ENCODE results near the gene FAM47E.

Gene FAM47E

DNA sequence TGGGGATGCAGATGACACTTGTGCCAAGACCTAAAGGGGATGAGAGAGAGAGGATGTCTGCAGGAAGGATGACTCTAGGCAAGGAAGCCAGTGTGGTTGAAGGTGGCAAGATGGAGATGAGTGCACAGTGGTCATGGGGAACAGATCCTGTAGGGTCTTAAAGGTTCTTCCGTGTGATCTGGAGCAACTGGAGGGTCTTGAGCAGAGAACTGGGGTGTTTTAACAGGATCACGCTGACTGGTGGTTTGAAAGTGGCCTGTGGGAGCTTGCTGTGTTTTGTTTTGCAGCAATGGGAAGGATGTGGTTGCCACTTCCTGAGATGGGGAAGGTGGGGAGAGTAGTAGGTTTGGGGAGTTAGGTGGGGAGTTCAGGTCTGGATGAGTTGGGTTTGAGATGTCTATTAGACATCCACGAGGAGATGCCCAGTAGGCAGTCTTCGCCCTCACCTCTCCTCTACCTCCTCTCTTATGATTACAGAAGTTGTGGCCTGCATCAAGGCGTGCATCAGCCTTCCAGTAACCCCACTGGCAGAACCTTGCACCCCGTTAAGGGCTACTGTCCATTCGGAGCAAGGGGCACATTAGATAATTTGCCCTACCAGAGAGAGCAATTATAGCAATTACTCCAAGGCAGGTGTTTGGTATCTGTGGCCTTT, 53.6 kb downstream of the FAM47E start:
- DNase-seq = no peak

DNA sequence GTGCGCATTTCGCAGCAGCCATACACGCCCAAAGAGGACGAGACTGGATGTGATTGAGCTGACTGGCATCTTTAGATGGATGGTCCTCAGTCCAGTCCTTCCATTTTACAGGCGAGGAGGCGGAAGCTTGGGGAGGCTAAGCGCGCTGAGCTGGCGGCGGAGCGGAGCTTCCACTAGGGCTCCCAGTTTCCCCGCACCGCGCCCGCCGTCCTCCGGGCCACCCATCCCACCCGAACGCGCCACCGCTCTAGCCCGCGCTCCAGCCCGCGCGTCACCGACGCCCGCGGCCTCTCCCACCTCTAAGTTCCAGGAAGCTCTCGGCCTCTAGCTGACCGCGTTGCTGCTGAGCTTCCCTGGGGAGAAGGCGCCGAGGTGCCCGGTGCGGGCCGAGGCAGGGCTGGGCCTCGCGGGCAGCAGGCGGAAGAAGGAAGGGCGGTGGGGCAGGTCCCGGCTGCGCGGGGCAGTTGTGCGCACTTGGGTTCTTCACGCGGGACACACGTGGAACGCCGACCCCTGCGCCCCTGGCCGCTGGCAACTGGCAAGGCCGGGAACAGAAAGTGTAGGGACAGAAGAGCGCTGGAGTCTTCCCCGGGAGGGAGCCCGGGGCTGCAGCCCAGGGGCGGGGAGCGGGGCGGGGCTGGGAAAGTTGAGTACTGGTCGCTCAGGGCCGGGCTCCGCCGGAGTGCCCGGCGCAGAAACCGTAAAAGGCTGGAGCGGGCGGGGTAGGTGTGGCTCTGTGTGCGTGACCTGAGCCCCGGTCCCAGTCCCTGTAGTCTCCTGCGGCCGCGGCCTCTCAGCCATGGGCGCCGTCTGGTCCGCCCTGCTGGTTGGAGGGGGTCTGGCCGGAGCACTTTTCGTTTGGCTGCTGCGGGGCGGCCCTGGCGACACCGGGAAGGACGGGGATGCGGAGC, 54.7 kb downstream of the FAM47E start, which contains the start of gene STBD1:
Gene STBD1 (plus strand): TSS at position 763 of the 911 bp plus-strand sequence. CDS start 37 bp downstream, at position 800.
- peak in 1 of 2 donors; percentile 63 for DNase-seq

DNA sequence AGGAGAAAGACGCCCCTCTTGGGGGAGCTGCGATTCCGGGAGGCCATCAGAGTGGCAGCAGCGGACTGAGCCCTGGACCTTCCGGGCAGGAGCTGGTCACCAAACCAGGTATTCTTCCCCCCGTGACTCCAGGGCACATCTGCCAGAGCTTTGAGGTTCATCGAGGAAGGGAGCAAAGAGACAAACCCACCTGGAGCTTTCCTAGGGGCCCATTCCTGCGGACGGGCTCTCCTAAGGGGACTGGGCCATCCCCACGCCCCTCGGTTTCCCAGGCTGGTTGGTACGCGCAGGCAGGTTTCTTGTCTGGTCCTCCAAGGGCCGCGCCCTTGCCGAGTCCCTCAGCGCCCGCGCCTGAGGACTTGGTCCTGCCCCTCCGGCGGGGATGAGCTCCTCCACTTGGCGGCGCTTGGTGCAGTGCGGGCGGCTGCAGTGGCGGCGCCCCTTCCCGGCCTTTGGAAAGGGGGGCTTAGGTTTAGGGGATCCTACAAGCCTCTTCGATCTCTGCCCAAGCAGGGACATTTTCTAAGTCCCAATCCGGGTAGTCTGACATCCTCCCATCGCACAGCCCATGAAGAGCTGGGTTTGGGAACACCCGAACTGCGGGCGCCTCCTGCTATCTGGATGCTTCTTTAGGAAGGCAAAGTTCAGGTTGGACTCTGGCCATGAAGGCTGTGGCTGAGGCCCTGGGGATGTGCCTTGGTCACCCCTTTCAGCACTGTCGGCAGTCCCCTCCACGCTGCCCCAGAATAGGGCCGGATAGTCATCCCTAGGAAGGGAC, 55.5 kb downstream of the FAM47E start:
- peak in 1 of 2 donors; percentile 19 for DNase-seq

DNA sequence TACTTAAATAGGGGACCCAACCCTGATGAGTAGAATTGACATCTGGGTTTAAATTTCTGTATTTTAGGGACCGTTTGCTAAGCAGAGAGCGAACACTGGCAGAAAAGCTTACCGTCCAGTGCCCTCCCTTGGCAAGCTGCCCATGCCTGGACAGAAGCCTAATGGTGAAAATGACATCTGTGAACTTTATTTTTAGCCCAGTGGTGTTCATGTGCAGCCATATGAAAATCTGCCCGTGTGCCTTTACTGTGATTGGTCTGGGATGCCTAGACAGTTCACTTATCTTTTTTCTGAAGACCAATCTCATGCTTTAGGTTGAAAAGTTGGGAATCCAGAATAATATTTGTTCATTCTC, 56.1 kb downstream of the FAM47E start:
- DNase-seq = no peak

DNA sequence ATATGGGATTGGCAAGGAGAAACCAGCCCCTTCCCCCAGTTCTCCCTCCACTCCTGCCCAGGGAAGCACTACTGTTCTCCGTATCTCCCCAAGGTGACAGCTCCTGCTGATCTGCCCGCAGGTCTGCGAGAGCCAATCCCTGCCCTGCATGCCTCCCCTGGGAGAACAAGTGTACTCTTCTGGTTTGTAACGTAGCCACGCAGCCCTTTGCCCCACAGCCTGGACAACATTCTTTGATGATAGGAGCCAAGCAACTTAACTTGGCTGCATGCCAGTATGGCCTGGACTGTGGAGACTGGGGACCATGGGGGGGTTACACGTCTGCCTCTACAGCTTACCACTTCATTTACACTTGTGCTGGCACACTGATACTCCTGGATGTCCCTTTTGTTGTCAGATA, 57.0 kb downstream of the FAM47E start:
- DNase-seq = no peak

DNA sequence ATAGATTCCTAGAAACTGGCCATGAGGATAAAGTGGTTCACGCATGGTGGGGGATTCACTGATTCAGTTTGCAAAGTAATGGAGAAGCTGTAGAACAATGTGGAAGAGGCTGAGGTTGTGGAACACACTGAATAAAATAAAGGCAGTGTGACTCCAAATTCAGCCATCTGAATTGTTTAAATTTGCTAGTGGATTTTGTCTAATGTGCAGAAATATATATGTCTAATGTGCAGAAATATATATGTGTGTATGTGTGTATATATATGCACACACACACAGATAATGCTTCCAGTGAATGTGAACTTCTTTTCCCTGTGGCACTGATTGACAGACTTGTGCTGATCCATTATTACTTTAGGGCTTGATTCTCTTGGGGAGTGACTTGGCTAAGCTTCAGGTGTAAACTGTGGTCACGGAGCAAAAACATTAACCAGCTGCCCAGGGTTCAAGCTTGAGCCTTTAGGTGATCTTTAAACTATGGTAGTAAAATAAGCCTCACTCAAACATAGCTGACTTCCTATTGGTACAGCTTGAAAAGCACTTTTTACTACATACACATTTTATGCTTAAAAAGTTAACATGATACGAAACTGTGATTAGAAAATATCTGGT, 58.5 kb downstream of the FAM47E start:
- no peak for DNase-seq

DNA sequence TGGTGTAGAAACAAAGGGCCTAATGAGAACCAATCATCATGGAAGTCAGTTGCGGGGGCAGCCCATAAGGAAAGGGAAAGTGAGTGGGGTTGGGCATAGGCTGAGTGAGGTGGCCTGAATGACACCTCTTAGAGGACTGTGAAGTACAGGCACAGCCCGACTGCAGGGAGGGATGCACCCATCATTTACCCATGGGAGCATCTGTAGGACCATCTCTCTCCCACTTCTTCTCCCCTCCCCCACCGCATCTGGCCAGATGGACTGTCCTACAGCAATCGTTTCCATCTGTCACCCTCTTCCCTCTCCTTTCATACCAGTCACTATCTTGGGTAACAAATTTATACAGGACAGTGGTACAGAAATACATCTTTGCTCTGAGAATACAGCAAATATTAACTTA, 59.2 kb downstream of the FAM47E start:
- no peak for DNase-seq

DNA sequence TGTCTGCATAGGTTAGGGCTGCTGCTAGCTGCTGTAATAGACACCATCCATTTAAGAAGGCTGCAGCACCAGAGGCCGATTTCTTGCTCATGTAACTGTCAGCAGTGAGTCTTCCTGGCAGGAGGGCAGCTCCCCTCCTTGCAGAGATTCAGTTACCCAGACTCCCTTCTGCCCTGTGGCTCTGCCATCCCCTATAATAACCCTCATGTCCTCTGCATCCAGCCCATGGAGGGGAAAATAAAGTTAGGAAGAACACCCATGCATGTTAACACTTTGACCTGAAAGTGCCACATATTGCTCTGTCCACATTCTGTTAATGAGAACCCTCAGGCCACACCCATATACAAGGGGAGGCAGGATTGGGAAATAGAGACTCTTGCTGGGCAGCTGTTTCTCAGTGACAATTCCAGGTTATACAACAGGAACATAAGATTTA, 60.4 kb downstream of the FAM47E start:
- no peak for DNase-seq

DNA sequence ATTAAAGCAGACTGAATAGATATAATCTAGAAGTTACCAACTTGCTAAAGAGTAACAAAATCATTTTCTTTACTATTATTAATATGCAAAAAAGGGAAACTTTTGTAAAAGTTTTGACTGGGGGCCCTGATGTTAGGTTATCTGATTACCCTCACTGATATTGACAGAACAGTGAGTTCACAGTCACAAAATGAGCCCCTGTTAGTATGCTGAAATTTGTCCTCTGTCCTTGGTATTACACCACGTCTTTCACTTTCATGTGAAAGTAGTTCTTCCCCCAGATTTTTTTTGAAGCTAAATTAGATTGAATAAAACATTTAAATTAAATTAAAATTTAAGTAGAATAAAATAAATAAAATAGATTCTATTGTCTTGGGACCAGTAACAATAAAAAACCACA, 60.9 kb downstream of the FAM47E start:
- no peak for DNase-seq

DNA sequence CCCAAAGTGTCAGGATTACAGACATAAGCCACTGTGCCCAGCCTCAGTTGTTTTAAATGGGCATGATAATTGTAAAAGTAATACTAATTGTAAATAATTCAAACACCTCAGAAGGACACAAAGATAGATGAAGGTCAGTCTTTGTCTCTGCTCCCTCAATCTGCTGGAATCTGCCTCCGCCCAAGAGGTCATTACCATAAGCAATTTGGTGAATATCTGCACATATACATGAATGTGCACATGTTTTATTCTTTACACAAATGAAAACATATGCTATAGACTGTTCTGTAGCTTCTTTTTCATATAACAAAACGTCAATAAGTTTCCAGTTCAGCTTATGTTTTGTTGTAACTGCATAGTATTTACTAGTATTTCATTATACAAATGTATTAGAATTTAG, 62.0 kb downstream of the FAM47E start:
- DNase-seq = no peak

DNA sequence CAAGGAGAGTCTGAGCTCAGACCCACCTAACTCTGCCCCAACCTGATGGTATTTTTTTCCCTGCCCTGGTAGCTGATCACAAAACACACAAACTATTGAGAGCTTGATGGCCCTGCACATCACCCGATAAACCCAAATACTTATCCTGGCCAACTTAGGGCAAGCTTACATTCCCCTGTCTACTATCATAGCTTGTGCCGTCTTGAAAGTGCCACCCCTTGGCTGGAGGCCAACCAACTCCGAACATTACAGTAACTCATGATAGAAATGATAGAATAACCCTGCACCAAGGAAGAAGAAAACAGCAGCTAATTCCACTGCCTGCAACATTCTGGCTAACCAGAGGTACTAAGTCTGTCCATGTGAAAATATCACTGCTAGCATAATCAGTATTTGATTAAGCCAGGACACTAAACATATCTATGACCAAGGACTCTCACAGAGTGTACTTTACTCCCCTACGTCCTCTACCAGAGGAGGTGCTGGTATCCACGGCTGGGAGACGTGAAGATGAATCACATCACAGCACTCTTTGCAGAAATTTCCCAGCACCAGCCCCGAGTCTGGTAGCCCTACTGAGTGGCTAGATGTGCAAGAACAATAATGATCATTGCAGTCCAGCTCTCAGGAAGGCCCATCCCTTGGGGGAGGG, 63.9 kb downstream of the FAM47E start:
- DNase-seq = no peak

DNA sequence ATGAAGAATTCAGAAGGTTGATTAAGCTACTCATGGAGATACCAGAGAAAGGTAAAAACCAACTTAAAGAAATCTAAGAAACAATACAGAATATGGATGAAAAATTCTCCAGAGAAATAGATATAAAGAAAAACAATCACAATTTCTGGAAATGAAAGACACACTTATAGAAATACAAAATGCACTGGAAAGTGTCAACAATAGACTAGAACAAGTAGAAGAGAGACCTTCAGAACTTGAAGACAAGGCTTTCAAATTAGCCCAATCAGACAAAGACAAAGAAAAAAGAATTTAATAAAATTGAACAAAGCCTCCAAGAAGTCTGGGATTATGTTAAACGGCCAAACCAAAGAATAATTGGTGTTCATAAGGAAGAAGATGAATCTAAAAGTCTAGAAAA, 64.6 kb downstream of the FAM47E start:
- no peak for DNase-seq

DNA sequence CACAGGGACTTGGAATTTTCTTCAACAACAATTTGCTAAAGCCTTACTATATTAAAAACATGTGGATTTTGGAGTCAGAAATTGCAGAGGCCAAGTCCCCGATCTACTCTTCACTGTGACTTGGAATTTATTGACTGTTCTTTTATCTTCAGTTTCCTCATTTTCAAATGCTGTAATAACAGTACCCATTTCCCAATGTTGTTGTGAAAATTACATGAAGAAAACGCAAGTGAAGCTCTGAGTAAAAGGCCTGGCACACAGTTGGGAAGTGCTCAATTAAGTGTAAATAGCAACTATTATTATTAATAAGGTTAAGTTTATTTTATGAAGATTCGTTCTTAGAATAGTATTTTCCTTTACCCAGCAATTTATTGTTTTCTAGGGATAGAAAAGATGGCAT, 70.7 kb downstream of the FAM47E start:
- no peak for DNase-seq

DNA sequence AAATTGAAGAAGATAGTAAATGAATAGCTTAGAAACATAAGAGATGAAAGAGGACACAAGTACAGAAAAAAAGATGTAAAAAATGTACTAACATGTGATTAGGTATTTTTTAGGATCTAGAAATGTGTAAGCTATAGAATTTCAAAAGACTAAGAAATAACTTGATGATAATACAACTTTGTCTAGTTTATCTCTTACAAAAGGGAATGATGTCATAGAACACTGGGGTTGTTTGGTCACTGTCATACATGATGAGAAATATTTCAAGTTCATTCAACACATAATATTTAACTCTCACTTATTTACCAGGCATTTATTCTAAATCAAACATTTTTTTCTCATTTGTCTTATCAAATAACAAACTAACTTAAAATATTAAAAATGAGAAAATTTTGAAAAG, 73.6 kb downstream of the FAM47E start:
- DNase-seq = no peak

DNA sequence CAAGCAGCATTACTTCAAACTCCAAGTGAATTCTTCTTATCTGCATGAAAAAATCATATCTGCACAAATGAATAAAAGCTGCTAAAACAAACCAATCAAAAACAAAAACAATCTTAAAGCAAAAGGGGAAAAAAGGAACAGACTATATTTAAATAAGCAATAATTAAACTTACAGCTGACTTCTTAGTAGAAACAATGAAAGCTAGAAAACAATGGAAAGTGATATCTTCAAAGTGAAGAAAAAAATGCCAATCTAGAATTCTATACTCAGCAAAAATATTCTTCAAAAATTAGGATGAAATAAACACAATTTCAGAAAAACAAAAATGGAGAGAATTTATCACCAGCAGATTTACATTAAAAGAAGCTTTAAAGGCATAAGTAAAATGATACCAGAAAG, 75.0 kb downstream of the FAM47E start:
- DNase-seq = no peak

Data from hippocampal formation (tissue), 2 donors.